Activated CD4-positive, CD25-positive, alpha-beta regulatory T cell treated with anti-CD3 and anti-CD28 coated beads, Interleukin-2, amount 50 U/mL, for 24 hours (primary cell): ENCODE measurements around the gene CFTR.
"Not testable (repeated sequence)": the region's sequence is repeated elsewhere in the genome, so short reads cannot be mapped to it uniquely, and the experiment has no call there.

Source experiments
- ATAC-seq, 2 donors: fragments of 150-1000 bp; cut with Tn5 transposase; one replicate each; pipeline ENCODE4 v1.10.0; 2021; ENCODE audit warnings: mild to moderate bottlenecking in 1 of 2, moderate library complexity in 1 of 2

CFTR gene

DNA sequence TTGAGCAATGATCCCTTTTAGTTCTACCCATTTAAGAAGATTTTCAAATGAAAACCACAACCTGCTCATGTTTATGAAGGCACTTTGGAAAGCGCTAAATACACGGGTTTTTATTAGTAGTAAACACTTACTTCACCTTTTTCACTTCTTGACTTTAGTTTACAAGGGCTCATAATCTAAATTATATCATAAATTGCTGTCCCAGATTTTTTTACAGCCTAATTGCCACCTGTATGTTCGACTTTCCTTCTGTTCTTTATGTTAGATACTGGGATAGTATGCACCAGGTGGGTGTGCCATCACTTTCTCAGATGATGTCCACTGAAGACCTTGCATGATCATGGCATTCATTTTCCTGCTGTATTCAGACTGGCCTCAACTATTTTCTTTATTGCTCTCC, 22.5 kb downstream of the CFTR start:
- no peak for ATAC-seq

DNA sequence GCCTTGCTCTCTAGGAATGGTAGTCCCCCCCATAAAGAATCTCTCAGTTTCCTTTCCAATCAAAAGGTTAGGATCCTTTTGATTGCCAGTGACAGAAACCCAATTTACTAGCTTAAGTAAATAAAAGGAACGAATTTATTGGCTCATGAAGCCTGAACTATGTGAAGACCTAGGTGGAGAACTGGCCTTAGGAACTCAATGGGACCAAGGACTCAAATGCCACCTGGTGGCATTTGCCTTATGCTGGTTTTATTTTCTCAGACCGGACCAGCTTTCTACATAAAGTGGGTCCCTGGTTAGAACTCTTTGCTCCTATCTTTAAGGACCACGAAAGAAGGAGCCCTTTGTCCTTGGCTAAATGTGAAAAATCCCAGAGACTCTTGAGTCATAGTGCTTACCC, 25.4 kb downstream of the CFTR start:
- no peak for ATAC-seq

DNA sequence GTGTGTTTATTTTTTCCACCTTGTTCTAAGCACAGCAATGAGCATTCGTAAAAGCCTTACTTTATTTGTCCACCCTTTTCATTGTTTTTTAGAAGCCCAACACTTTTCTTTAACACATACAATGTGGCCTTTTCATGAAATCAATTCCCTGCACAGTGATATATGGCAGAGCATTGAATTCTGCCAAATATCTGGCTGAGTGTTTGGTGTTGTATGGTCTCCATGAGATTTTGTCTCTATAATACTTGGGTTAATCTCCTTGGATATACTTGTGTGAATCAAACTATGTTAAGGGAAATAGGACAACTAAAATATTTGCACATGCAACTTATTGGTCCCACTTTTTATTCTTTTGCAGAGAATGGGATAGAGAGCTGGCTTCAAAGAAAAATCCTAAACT, 28.9 kb downstream of the CFTR start:
- no peak for ATAC-seq

DNA sequence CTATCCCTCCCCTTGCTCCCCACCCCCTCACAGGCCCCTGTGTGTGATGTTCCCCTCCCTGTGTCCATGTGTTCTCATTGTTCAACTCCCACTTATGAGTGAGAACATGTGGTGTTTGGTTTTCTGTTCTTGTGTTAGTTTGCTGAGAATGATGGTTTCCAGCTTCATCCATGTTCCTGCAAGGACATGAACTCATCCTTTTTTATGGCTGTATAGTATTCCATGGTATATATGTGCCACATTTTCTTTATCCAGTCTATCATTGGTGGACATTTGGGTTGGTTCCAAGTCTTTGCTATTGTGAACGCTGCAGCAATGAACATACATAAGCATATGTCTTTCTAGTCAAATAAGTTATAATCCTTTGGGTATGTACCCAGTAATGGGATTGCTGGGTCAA, 37.4 kb downstream of the CFTR start:
- ATAC-seq: not testable (repeated sequence)

DNA sequence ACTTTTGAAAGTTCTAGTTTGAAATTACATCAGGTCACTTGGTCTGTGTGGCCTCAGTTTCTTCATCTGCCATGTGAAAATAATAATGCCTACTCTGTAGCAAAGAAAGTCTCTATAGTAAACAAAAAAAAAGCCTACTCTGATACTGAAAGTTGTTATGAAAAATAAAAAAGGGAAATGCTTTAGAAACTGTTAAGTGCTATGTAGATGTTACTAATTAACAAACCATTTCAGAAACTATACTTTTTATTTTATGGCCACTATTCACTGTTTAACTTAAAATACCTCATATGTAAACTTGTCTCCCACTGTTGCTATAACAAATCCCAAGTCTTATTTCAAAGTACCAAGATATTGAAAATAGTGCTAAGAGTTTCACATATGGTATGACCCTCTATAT, 50.6 kb downstream of the CFTR start:
- no peak for ATAC-seq

DNA sequence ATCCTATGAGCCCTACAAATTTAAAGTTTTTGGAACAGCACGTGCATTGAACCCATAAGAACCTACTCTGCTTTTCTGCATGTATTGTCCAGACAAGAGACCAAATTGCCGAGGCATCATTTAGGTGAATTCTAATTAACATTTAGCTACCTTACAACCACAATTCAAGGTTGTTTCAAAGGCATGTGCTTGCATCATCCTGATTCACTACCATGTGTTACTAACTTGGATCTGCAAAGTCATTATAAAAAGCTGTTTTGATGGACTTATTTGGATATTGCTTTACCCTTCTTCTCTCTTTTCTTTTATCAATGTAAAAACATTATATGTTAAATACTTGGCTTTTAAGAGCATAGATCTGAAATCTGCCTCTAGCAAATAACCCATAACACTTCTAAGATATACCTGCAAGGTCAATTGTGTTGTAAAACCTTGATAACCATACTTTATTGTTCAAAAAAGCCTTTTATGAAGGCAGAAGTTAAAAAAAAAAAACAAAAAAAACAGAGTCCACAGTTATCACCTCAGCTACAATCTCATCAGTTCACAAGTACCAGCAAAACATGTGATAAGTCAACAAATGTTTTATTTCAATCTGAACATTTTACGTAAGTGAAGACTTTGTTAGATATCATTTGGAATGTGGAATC, 51.9 kb downstream of the CFTR start:
- no peak for ATAC-seq

DNA sequence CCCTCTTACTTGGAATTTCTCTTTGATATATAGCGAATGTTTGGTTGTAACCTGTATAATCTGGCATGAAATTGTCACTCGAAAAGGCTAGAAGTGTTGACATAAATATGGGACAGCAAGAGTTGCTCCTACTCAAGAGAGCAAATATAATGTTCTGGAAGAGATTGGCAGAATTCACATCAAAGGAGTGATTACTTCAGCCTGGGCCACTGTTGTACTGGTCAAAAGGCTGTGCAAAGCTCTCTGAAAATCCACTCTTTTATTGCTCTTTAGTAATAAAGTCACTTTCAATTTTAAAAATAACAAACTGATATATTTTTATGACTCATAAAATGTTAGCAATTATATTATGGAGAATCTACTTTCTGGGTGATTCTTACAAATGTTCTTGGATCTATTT, 58.2 kb downstream of the CFTR start:
- ATAC-seq: no peak

DNA sequence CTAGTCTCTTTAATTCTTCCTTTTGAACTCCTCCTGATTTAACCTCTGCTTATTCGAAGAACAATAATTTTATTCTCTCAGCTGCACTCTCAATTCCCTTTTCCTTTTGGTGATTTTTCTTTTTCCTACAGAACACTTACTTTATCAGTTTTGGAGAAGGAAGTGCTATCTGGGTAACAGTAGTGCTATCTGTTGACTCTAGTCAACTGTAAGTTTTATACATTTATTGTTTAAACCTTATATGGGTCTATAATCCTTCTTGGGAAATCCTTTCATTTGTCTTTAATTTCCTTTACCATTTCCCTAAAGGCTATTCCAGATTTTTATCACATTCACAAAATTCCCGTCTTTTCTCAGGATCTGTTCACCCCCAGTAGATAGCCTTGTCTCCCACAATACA, 64.2 kb downstream of the CFTR start:
- no peak for ATAC-seq

DNA sequence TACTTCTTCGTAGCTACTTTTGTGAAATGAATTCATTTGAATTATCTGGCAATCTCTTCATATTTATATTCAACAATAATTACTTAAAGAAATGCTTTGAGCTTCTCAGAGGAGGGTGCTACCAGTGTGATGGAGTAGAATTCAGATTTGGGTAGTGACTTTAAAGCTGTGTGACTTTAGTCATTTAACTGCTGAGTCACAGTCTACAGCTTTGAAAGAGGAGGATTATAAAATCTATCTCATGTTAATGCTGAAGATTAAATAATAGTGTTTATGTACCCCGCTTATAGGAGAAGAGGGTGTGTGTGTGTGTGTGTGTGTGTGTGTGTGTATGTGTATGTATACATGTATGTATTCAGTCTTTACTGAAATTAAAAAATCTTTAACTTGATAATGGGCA, 68.2 kb downstream of the CFTR start:
- no peak for ATAC-seq

DNA sequence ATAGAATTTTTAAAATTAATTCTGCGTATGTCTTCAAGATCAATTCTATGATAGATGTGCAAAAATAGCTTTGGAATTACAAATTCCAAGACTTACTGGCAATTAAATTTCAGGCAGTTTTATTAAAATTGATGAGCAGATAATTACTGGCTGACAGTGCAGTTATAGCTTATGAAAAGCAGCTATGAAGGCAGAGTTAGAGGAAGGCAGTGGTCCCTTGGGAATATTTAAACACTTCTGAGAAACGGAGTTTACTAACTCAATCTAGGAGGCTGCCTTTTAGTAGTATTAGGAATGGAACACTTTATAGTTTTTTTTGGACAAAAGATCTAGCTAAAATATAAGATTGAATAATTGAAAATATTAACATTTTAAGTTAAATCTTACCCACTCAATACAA, 70.8 kb downstream of the CFTR start:
- no peak for ATAC-seq

DNA sequence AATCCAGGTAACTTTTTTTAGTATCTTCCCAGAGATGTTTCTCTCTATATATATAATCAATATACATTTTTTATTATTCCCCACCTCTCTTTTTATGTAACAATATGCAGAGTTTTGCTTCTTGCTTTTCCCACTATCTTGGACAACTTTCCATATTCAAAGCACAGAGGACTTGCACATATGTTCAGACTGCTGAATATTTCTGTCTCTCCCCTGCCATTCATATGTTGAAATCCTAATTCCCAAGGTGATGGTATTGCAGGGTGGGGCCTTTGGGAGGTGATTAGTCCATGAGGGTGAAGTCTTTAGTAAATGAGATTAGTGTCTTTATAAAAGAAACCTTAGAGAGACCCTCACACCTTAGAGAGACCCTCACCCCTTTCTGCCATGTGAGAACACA, 72.8 kb downstream of the CFTR start:
- no peak for ATAC-seq

DNA sequence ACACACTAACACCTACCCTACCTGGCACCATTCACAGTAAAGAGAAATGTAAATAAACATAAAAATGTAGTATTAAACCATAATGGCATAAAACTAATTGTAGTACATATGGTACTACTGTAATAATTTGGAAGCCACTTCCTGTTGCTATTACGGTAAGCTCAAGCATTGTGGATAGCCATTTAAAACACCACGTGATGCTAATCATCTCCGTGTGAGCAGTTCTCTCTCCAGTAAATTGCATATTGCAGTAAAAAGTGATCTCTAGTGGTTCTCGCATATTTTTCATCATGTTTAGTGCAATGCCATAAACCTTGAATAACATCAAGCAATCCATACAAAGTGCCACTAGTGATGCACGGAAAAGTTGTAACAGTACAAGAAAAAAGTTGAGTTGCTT, 75.4 kb downstream of the CFTR start:
- no peak for ATAC-seq

DNA sequence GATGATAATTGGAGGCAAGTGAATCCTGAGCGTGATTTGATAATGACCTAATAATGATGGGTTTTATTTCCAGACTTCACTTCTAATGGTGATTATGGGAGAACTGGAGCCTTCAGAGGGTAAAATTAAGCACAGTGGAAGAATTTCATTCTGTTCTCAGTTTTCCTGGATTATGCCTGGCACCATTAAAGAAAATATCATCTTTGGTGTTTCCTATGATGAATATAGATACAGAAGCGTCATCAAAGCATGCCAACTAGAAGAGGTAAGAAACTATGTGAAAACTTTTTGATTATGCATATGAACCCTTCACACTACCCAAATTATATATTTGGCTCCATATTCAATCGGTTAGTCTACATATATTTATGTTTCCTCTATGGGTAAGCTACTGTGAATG, 79.6 kb downstream of the CFTR start:
- ATAC-seq: no peak

DNA sequence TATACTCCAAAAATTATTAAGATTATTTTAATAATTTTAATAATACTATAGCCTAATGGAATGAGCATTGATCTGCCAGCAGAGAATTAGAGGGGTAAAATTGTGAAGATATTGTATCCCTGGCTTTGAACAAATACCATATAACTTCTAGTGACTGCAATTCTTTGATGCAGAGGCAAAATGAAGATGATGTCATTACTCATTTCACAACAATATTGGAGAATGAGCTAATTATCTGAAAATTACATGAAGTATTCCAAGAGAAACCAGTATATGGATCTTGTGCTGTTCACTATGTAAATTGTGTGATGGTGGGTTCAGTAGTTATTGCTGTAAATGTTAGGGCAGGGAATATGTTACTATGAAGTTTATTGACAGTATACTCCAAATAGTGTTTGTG, 80.2 kb downstream of the CFTR start:
- no peak for ATAC-seq

DNA sequence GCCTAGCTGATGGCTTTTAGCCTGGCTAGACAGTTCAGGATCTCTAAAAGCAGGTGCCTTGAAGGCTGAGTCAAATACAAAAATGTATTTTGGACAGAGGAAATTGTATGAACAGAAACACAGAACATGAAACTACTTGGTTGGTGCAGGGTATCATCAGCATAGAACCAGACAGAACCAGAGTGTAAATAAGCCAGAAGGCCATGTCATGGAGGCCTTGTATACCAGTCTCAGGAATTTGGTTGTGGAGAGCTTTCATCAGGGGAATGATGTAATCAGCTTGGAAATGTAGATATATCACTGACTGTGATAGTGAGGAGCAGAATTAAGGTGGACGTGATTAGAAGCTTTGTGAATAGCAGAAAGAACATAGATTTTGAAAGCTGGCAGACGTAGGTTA, 82.9 kb downstream of the CFTR start:
- no peak for ATAC-seq

DNA sequence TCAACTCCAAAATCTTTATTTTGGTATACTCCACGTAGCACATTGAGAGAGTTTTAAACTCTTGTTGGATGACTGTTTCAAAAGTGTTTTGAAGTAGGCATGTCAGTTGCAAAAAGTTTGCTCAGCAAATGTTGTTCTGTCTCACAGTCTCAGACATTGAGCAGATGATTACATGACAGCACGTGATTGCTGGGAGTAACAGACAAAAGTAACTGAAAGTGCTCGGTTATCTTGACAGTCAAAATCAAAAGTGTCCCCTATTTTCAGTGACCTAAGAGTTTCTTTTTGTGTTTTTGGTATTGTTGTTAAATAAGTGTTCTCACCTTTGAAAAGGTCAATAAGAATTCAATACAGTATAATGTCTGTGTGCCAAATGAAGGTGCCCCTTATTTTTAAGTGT, 84.3 kb downstream of the CFTR start:
- ATAC-seq: no peak

DNA sequence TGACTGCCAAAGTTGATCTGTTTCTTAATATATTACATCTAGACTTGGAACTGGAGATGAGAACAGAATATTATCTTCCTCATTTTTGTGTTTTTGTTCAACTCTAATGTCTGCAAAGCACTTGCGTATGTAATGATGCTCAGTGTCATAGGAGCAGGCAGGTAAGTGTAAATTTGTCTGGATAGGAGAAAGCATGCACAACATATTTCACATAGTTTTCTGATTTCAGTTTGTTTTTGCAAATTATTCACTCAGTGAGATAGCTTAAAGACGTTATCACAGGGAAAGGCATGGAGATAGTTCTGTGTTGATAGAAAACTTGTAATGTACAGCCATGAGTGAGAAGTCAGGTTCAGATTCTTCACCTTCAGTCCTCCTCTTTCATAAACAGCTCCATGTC, 84.8 kb downstream of the CFTR start:
- no peak for ATAC-seq

DNA sequence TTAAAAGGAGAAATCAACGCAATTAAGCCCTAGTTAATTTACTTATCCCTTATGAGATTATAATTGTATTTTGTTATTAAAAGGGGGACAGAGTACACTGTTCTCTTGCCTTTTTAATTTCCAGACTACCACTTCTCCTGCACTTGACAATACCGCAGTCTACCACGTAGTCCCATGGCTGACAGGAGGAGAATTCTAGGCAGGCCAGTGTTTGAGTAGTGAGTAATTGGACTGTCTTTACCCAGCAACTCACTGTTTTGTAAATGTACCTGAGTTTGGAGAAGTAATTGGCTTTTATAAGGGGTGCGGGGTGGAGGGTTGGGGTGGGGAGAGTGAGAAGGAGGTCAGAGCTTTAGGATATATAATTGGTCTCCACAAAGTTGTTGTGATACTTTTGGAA, 85.4 kb downstream of the CFTR start:
- ATAC-seq: no peak

DNA sequence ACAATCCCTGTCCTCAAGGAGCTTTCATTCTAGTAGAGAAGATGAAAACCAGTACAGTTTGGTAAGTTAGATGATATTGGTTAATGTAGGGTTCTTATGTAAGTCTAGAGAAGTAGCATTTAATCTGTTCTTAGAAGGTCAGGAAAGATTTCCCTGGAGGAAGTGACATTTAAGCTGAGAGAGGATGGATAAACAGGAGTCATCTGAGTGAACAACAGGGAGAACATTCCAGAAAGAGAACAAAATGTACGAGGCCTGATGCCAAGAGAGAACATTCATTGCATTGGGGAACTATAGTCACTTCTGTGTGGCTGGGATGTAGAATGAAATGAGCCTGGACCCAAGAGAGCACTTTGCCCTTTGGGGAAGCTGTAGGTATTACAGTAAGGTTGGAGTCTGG, 88.0 kb downstream of the CFTR start:
- ATAC-seq: no peak

DNA sequence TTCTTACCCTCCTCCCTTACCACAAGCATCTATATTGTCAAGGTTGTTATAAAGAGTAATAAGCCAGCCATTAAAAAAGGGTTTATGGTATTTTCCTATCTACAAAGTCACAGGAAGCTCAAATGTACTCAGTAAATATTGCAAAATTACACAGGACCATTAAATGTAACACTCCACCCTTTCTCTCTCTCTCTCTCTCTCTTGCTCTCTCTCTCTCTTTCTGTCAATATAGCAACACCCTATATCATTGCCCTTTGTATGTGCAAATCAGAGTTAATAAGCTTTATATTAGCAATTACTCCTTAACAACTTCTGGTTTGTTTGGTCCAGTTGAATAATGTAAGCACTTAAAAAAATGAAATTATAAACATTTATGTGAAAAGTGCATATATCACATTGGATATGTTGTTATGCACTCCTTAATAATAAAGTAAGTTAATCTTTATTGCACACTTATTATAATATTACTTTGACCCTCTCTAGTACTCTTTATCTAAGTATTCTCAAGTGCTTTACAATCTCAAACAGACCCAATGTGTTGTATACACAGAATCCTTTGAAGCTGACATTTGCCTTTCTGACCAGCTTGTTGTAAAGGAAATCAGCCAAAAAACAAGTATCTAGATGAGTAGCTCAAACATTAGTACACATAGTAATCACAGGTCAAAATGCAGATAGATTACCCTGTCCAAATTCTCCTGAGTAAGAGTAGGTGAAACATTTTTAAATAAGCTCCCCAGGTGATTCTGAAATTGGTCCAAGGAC, 93.2 kb downstream of the CFTR start:
- no peak for ATAC-seq

DNA sequence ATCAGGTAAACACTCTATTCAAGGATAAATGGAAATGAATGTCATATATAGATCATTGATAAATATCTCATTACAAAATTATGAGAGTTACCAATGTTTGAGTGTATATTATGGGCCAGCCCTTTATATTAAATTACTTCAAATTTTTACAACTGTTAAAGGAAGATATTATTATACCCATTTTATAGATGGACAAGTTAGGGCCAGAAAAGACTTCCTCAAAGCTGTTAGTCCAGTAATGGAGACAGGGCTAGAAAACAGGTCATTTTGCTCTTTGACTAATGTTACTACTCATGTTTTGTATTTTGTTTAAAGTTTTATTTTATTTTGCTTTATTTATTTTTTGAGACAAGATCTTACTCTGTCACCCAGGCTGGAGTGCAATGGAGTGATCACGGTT, 101.6 kb downstream of the CFTR start:
- no peak for ATAC-seq

DNA sequence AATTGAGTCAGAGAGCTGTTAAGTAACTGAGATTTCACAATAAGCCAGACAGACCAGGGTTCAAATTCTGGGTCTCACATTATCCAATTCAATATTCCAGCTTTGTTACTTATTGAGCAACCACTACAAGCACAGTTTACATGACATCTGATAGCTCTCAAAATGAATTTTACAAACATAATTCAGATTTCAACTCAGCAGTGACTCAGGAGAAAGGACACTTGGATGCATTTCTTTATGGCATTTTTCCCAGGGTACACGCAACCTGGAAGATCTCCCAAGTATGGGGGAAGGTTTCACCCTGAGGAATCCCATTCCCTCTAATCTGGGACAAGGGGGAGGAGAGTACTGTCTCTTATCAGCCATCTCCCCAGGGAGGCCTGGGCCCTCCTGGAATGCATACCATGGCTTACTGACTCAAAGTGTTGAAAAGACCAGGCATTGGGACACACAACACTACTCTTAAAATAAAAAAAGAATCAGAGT, 102.4 kb downstream of the CFTR start:
- ATAC-seq: no peak

DNA sequence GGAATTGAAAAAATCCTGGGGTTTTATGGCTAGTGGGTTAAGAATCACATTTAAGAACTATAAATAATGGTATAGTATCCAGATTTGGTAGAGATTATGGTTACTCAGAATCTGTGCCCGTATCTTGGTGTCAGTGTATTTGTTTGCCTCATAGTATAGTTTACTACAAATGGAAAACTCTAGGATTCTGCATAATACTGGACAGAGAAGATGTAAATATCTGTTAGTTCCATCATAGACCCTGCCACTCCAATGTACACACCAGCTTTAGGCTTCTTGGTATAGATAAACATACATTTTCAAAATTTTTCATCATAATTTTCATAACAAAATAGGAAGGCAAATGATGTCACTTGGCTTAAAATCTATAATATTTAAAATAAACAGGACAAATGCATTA, 108.1 kb downstream of the CFTR start:
- no peak for ATAC-seq

DNA sequence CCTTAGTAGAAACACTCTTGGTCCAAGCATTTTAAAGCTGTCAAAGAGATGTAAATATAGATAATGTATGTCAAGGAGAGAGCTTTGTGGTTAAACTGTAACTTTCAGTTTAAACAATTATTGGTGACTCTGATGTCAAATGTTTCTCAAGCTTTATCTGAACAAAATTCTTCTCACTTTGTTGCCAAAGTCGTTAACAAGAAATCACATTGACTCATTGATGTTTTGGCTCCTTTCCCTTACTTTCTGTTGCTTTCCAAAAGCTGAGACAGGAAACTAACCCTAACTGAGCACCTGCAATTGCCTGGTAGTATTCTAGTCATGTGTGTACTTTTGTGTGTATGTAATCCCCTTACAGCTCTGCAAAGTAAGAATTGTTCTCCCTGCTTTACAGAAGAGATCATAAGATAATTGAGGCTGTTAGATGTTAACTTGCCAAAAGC, 108.5 kb downstream of the CFTR start:
- no peak for ATAC-seq

DNA sequence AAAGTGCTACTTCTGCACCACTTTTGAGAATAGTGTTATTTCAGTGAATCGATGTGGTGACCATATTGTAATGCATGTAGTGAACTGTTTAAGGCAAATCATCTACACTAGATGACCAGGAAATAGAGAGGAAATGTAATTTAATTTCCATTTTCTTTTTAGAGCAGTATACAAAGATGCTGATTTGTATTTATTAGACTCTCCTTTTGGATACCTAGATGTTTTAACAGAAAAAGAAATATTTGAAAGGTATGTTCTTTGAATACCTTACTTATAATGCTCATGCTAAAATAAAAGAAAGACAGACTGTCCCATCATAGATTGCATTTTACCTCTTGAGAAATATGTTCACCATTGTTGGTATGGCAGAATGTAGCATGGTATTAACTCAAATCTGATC, 110.4 kb downstream of the CFTR start:
- no peak for ATAC-seq
